MCF 10A (cell line): ENCODE measurements around the gene STAT5B. TPM values are rescaled to one million over a fixed set of nuclear protein-coding genes. Genes with fewer than 3 reads are reported as not detected.

Experiments used
- BruUV-seq: library from RNA; stranded (reverse); fragments of 400-500 nt; replicated peaks from 2 replicates; lab custom pipeline; 2021; lab: Mats Ljungman, UMichigan
- CTCF ChIA-PET: fragments of 300-600 bp; sonication (Branson Sonifier 250); formaldehyde crosslinking; extraction: SDS; loops from one replicate; lab custom pipeline; 2021; ENCODE audit warnings: antibody characterized with exemption, inconsistent platforms; lab: Yijun Ruan, JAX
- POLR2A ChIA-PET: fragments of 300-600, 350-650 bp; sonication (Branson Sonifier 250); formaldehyde crosslinking; extraction: SDS; loops from one replicate; lab custom pipeline; 2020; ENCODE audit warnings: antibody characterized with exemption, inconsistent platforms; lab: Yijun Ruan, JAX
- DNase-seq: peaks from one replicate; pipeline ENCODE4 v3.0.0-alpha.2; 2018; ENCODE audit not compliant: unreplicated experiment
- H3K27ac Mint-ChIP-seq: one replicate; pipeline ENCODE4 v1.8.0; 2022; ENCODE audit warnings: mild to moderate bottlenecking, low read depth, mixed read lengths; ENCODE audit not compliant: unreplicated experiment
- H3K27me3 Mint-ChIP-seq: one replicate; pipeline ENCODE4 v1.8.0; 2022; ENCODE audit warnings: mixed read lengths; ENCODE audit not compliant: insufficient read depth, unreplicated experiment
- H3K36me3 Mint-ChIP-seq: one replicate; pipeline ENCODE4 v1.8.0; 2022; ENCODE audit warnings: mild to moderate bottlenecking, moderate library complexity, mixed read lengths; ENCODE audit not compliant: insufficient read depth, unreplicated experiment
- H3K4me1 Mint-ChIP-seq: one replicate; pipeline ENCODE4 v1.8.0; 2022; ENCODE audit warnings: mixed read lengths; ENCODE audit not compliant: insufficient read depth, unreplicated experiment
- H3K4me3 Mint-ChIP-seq: one replicate; pipeline ENCODE4 v1.8.0; 2022; ENCODE audit warnings: mild to moderate bottlenecking, moderate library complexity, mixed read lengths; ENCODE audit not compliant: unreplicated experiment
- H3K9me3 Mint-ChIP-seq: one replicate; pipeline ENCODE4 v1.8.0; 2022; ENCODE audit warnings: mixed read lengths; ENCODE audit not compliant: unreplicated experiment
- intact Hi-C: fragments of 100-400 bp; cut with micrococcal nuclease; formaldehyde crosslinking; loops from 2 replicates; pipeline ENCODE4 v1.14.1; 2022
- total RNA-seq: library from RNA; stranded (reverse); gene quantifications from 2 replicates; pipeline ENCODE4 v1.2.3, GENCODE V29; 2022
- TF ChIP-seq, protein P1 (sequence below): fragments of 200-600 bp; IDR thresholded peaks from one replicate; pipeline ENCODE4 v1.8.0; 2022; ENCODE audit warnings: antibody characterized with exemption, mild to moderate bottlenecking; ENCODE audit not compliant: unreplicated experiment

The STAT5B gene
- total RNA-seq, 1 experiment from 2014 or later: 29.8 TPM

DNA sequence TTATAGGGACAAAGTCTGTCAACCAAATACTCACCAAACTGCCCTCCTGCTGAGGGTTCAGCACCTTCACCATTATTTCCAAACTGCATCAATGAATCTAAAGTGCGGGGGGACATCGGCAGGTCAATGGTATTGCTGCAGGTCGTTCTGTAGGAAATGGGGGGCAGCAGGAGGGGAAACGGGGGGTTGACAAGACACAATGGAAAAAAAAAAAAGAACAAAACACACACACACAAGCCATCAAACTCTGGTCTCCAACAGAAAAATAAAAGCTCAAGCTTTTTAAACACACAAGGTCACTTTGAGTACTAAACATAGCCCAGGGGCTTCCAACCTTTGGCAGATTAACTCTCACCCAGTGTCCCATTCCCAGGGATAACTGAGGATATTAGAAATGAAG lies 40.6 kb upstream of the STAT5B start:
- H3K9me3 Mint-ChIP-seq: no peaks in the 10 kb centered on the region
- H3K4me3 Mint-ChIP-seq: no peak overlapping the region
- intact Hi-C loops: no loop called here
- POLR2A ChIA-PET: interaction anchor here (1.1 to 1.2 kb wide), 3 partner anchors 12 to 72 kb away, joined by 3 to 6 read pairs (median 4); partner anchors contain the start of gene STAT3
- TF ChIP-seq, protein P1, sequence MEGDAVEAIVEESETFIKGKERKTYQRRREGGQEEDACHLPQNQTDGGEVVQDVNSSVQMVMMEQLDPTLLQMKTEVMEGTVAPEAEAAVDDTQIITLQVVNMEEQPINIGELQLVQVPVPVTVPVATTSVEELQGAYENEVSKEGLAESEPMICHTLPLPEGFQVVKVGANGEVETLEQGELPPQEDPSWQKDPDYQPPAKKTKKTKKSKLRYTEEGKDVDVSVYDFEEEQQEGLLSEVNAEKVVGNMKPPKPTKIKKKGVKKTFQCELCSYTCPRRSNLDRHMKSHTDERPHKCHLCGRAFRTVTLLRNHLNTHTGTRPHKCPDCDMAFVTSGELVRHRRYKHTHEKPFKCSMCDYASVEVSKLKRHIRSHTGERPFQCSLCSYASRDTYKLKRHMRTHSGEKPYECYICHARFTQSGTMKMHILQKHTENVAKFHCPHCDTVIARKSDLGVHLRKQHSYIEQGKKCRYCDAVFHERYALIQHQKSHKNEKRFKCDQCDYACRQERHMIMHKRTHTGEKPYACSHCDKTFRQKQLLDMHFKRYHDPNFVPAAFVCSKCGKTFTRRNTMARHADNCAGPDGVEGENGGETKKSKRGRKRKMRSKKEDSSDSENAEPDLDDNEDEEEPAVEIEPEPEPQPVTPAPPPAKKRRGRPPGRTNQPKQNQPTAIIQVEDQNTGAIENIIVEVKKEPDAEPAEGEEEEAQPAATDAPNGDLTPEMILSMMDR: no peak
- peaks cover 95% of the 10 kb centered on the region for H3K36me3 Mint-ChIP-seq
- H3K27ac Mint-ChIP-seq: no peak overlapping the region
- H3K27me3 Mint-ChIP-seq: no peaks in the 10 kb centered on the region
- no peak for DNase-seq
- BruUV-seq: no TSS peak
- H3K4me1 Mint-ChIP-seq: no peaks in the 10 kb centered on the region
- CTCF ChIA-PET: interaction anchor here (0.8 to 2.0 kb wide), 3 partner anchors 8 to 211 kb away, joined by 6 to 8 read pairs (median 8); no protein-coding TSS in a partner anchor

DNA sequence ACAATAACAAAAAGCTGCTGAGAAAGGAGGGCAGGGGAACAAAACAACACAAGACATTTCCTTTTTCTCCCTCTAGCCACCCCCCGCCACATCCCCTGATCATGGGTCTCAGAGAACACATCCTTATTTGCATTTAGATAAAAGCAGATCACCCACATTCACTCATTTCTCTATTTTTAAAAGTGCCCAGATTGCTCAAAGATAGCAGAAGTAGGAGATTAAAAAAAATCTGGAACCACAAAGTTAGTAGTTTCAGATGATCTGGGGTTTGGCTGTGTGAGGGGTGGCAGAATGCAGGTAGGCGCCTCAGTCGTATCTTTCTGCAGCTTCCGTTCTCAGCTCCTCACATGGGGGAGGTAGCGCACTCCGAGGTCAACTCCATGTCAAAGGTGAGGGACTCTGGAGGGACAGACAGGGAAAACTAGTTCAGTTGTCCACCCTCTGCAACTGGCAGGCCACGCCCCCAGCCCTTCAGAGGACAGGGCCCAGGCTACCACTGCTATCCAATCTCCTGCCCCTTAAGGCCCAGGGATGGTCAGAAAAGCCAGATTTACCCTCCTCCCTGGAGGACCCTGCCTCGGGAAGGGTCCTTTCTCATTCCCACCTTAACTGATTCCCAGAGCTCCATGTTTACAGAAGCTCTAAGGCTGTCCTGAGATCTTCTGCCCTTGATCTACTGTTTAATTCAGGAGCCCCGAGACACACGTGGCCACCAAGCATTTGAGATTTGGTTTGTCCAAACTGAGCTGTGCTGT lies 39.4 kb upstream of the STAT5B start:
- Mint-ChIP-seq H3K36me3 (peaks cover 97% of the 10 kb centered on the region), H3K9me3 (no peaks in the 10 kb centered on the region), H3K27me3 (no peaks in the 10 kb centered on the region), H3K4me3 (no peak overlapping the region), H3K4me1 (no peaks in the 10 kb centered on the region), H3K27ac (no peak overlapping the region)
- no TSS peak for BruUV-seq
- ChIA-PET CTCF (interaction anchor here (2.0 kb wide), 1 partner anchor 212 kb away, joined by 8 read pairs; no protein-coding TSS in a partner anchor), POLR2A (interaction anchor here (0.6 to 1.2 kb wide), 4 partner anchors 13 to 158 kb away, joined by 3 to 4 read pairs (median 3); no protein-coding TSS in a partner anchor)
- TF ChIP-seq, protein P1: no peak
- no peak for DNase-seq
- intact Hi-C loops: no loop called here

DNA sequence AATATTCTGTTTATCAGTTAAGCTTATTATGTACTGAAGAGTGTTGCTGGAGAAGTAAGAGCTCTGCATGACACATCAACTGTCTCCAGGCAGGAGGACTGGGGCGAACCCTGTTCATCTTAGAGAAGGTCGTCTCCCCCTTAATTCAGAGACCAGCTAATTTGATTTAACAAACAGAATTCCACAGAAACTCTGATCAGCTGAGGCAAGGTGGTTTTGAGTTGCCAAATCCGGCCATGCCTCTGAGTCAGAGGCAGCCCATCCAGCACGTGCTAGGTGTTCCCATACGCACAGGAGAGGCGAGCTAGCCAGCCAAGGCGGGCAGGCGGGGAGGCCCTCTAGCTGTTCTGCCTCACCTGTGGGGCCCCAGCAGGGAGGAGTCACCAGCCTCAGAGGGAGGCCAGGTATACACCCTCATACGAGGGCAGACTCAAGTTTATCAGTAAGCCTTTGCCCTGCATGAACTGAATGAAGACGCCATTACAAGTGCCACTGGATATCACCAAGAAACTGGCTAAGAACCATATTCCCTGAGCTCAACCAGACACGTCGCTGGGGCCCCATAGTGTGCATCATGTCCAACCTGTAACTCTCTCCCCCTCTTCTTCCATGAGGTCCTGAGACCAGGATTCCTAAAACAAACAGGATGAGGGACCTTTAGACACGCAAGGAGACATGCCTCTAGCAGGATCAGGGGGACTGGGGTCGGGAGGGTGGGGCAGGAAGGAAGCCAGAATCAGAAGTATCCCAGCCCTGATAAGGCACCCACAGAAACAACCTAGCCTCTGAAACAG lies 37.8 kb upstream of the STAT5B start:
- no peak overlapping the region for H3K27ac Mint-ChIP-seq

More for the DNA sequence above, 37.8 kb upstream of the STAT5B start:
- no TSS peak for BruUV-seq
- Mint-ChIP-seq H3K9me3 (no peaks in the 10 kb centered on the region), H3K36me3 (peaks cover 92% of the 10 kb centered on the region), H3K4me1 (no peaks in the 10 kb centered on the region), H3K4me3 (no peak overlapping the region), H3K27me3 (no peaks in the 10 kb centered on the region)
- ChIA-PET CTCF (interaction anchor here (0.6 to 2.5 kb wide), 10 partner anchors 8 to 203 kb away, joined by 3 to 7 read pairs (median 3); no protein-coding TSS in a partner anchor), POLR2A (interaction anchor here (1.1 kb wide), 1 partner anchor 27 kb away, joined by 3 read pairs; no protein-coding TSS in a partner anchor)
- DNase-seq: peak; percentile 62
- intact Hi-C loops: no loop called here
- TF ChIP-seq, protein P1: no peak
